GM12878 (cell line): ENCODE results near the gene UBASH3A. TPM values are rescaled to one million over a fixed set of nuclear protein-coding genes. Genes with fewer than 3 reads are reported as not detected.

Experiments used
- ASH2L ChIP-seq: fragments of 300-600, 200-600 bp; sonication (generic); IDR thresholded peaks from 2 replicates; pipeline ENCODE4 v1.6.1; 2017; ENCODE audit warnings: low read depth, mild to moderate bottlenecking, borderline replicate concordance
- BACH1 ChIP-seq: fragments of 450-650 bp; IDR thresholded peaks from 2 replicates; pipeline ENCODE4 v1.6.1; 2017; ENCODE audit warnings: mild to moderate bottlenecking, borderline replicate concordance
- BCL11A ChIP-seq: IDR thresholded peaks from 2 replicates; pipeline ENCODE4 v1.6.1; 2011; ENCODE audit warnings: low read depth, low read length
- BHLHE40 ChIP-seq, 2 experiments: fragments of 450-650 bp in 1 of 2; IDR thresholded peaks; 2 replicates each; pipeline ENCODE4 v1.6.1; 2011 to 2017; ENCODE audit warnings: low read depth in 2 of 2, borderline replicate concordance in 1 of 2, improper control_type of control experiment in 1 of 2, low read length in 1 of 2, mild to moderate bottlenecking in 1 of 2
- CBX3 ChIP-seq: fragments of 200-600 bp; sonication (generic); IDR thresholded peaks from 2 replicates; pipeline ENCODE4 v1.6.1; 2016; ENCODE audit warnings: low read depth, borderline replicate concordance
- GABPA ChIP-seq: IDR thresholded peaks from 2 replicates; pipeline ENCODE4 v1.6.1; 2014; ENCODE audit warnings: antibody characterized with exemption, low read depth, mild to moderate bottlenecking, inconsistent platforms
- IRF4 ChIP-seq: IDR thresholded peaks from 2 replicates; pipeline ENCODE4 v1.6.1; 2011; ENCODE audit warnings: low read depth, low read length
- JUND ChIP-seq: IDR thresholded peaks from 2 replicates; pipeline ENCODE4 v1.6.1; 2012; ENCODE audit warnings: low read depth, mild to moderate bottlenecking, low read length, improper control_type of control experiment, moderate library complexity
- LARP7 ChIP-seq: fragments of 450-650 bp; IDR thresholded peaks from 2 replicates; pipeline ENCODE4 v1.6.1; 2017; ENCODE audit warnings: mild to moderate bottlenecking
- NR2F1 ChIP-seq: fragments of 450-650 bp; conservative IDR thresholded peaks from 2 replicates; pipeline ENCODE4 v1.6.1; 2017; ENCODE audit warnings: mild to moderate bottlenecking
- PKNOX1 ChIP-seq: fragments of 450-650 bp; IDR thresholded peaks from 2 replicates; pipeline ENCODE4 v1.6.1; 2016; ENCODE audit warnings: mild to moderate bottlenecking
- POLR2AphosphoS5 ChIP-seq: IDR thresholded peaks from 2 replicates; pipeline ENCODE4 v1.6.1; 2011; ENCODE audit warnings: mild to moderate bottlenecking, low read length, inconsistent platforms
- RB1 ChIP-seq: fragments of 450-650 bp; formaldehyde crosslinking; IDR thresholded peaks from 2 replicates; pipeline ENCODE4 v1.6.1; 2017; ENCODE audit warnings: mild to moderate bottlenecking, borderline replicate concordance
- SMAD5 ChIP-seq: IDR thresholded peaks from 2 replicates; pipeline ENCODE4 v1.6.1; 2016; ENCODE audit warnings: antibody characterized with exemption, low read depth
- SRF ChIP-seq, 2 experiments: IDR thresholded peaks; 2 replicates each; pipeline ENCODE4 v1.6.1; 2011; ENCODE audit warnings: low read depth in 2 of 2, low read length in 2 of 2, mild to moderate bottlenecking in 1 of 2, moderate library complexity in 1 of 2
- SUPT20H ChIP-seq: IDR thresholded peaks from 2 replicates; pipeline ENCODE4 v1.6.1; 2011; ENCODE audit warnings: low read depth, mild to moderate bottlenecking, low read length, moderate library complexity, borderline replicate concordance; ENCODE audit not compliant: control insufficient read depth
- ZBED1 ChIP-seq: IDR thresholded peaks from 2 replicates; pipeline ENCODE4 v1.6.1; 2016; ENCODE audit warnings: borderline replicate concordance
- ZBTB11 ChIP-seq: fragments of 450-650 bp; formaldehyde crosslinking; IDR thresholded peaks from 2 replicates; pipeline ENCODE4 v1.5.0; 2022; ENCODE audit warnings: mild to moderate bottlenecking, missing genetic modification characterization
- polyA plus RNA-seq, 11 experiments: library from polyadenylated mRNA; depleted of rRNA in 4 of 11; unstranded in 6 of 11; stranded (reverse) in 5 of 11; fragments of >200 nt; fragmentation: Nextera tagmentation in 4 of 11; fragmentation: Illumina TruSeq in 1 of 11; extraction: Ambion mirVana in 4 of 11; extraction: Trizol in 1 of 11; gene quantifications; 1 replicate in 1 of 11; 2 replicates in 10 of 11; pipeline versions ENCODE4 v1.2.1 to v1.2.3, GENCODE V29; 2011 to 2016; ENCODE audit warnings: inconsistent platforms in 2 of 11, missing spikeins in 2 of 11, low read depth in 1 of 11
- total RNA-seq, 4 experiments: library from RNA; depleted of rRNA in 3 of 4; stranded (reverse); fragments of >200 nt in 3 of 4; fragmentation: Illumina TruSeq in 1 of 4; extraction: Trizol in 1 of 4; gene quantifications; 2 replicates each; pipeline versions ENCODE4 v1.2.1 to v1.2.3, GENCODE V29; 2013 to 2021
- TF ChIP-seq, protein P1 (sequence below): fragments of 450-650 bp; IDR thresholded peaks from 2 replicates; pipeline ENCODE4 v1.6.1; 2016; ENCODE audit warnings: mild to moderate bottlenecking, moderate library complexity, borderline replicate concordance
- TF ChIP-seq, protein P2 (sequence below): IDR thresholded peaks from 2 replicates; pipeline ENCODE4 v1.6.1; 2011; ENCODE audit warnings: borderline replicate concordance, low read depth, mild to moderate bottlenecking, moderate library complexity, low read length; ENCODE audit not compliant: insufficient read depth, poor library complexity, severe bottlenecking

The UBASH3A gene
- total and polyA plus RNA-seq, 10 of the 15 experiments (the other 5 are each of a cell fraction or from before 2014, with no cell fraction given) = 0.04 to 0.39 (median 0.23) TPM; not detected in 1

GRCh38 chr21:42469272-42469671 lies 65.6 kb downstream of the UBASH3A start (continued):
- no peak for TF ChIP-seq ZBTB11 (CRISPR knock-in tag)
- no peak for TF ChIP-seq ZBED1
- TF ChIP-seq LARP7 = no peak
- TF ChIP-seq SUPT20H = no peak
- no peak; the same call in 1 of the 2 replicates for TF ChIP-seq JUND
- TF ChIP-seq SRF (IDR thresholded peaks at IDR 0.05; ENCODE audit: low read depth in 2 of 2, low read length in 2 of 2) = no peak
- TF ChIP-seq, protein P1, sequence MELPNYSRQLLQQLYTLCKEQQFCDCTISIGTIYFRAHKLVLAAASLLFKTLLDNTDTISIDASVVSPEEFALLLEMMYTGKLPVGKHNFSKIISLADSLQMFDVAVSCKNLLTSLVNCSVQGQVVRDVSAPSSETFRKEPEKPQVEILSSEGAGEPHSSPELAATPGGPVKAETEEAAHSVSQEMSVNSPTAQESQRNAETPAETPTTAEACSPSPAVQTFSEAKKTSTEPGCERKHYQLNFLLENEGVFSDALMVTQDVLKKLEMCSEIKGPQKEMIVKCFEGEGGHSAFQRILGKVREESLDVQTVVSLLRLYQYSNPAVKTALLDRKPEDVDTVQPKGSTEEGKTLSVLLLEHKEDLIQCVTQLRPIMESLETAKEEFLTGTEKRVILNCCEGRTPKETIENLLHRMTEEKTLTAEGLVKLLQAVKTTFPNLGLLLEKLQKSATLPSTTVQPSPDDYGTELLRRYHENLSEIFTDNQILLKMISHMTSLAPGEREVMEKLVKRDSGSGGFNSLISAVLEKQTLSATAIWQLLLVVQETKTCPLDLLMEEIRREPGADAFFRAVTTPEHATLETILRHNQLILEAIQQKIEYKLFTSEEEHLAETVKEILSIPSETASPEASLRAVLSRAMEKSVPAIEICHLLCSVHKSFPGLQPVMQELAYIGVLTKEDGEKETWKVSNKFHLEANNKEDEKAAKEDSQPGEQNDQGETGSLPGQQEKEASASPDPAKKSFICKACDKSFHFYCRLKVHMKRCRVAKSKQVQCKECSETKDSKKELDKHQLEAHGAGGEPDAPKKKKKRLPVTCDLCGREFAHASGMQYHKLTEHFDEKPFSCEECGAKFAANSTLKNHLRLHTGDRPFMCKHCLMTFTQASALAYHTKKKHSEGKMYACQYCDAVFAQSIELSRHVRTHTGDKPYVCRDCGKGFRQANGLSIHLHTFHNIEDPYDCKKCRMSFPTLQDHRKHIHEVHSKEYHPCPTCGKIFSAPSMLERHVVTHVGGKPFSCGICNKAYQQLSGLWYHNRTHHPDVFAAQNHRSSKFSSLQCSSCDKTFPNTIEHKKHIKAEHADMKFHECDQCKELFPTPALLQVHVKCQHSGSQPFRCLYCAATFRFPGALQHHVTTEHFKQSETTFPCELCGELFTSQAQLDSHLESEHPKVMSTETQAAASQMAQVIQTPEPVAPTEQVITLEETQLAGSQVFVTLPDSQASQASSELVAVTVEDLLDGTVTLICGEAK = no peak
- 0 out of 2 replicates have a peak, but pooled peaks have one; percentile 3 for TF ChIP-seq PKNOX1
- no peak for TF ChIP-seq BACH1
- no peak for TF ChIP-seq CBX3
- peak in 1 of 2 experiments; percentile 53; a peak in 2 of 4 replicates for TF ChIP-seq BHLHE40 (IDR thresholded peaks at IDR 0.05; ENCODE audit: borderline replicate concordance in 1 of 2, low read depth in 2 of 2, low read length in 1 of 2)
- TF ChIP-seq BCL11A = peak; percentile 58
- TF ChIP-seq POLR2AphosphoS5 = no peak
- TF ChIP-seq RB1 = no peak
- peak; percentile 85 for TF ChIP-seq NR2F1
- TF ChIP-seq, protein P2, sequence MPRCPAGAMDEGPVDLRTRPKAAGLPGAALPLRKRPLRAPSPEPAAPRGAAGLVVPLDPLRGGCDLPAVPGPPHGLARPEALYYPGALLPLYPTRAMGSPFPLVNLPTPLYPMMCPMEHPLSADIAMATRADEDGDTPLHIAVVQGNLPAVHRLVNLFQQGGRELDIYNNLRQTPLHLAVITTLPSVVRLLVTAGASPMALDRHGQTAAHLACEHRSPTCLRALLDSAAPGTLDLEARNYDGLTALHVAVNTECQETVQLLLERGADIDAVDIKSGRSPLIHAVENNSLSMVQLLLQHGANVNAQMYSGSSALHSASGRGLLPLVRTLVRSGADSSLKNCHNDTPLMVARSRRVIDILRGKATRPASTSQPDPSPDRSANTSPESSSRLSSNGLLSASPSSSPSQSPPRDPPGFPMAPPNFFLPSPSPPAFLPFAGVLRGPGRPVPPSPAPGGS = no peak
- no peak for TF ChIP-seq GABPA
- no peak for TF ChIP-seq SMAD5
- TF ChIP-seq IRF4 = peak; percentile 81; the same call in 1 of the 2 replicates
- no peak for TF ChIP-seq ASH2L
